ENCODE data around the gene CHRM2.

Gene CHRM2

GRCh38 chr7:137036768-137037167 is 168.3 kb downstream of the CHRM2 start:
- no peaks in the 10 kb centered on the region for H3K9me3 ChIP-seq (ENCODE audit: low read length)
- H3K9ac ChIP-seq (ENCODE audit: low read length), result no peak overlapping the region
- H3K27me3 ChIP-seq (ENCODE audit: control insufficient read depth in 1 of 2, insufficient read depth in 2 of 2, low read length in 2 of 2), result no peaks in the 10 kb centered on the region
- no peak overlapping the region for H3K4me3 ChIP-seq (ENCODE audit: low read depth in 1 of 2, low read length in 2 of 2)
- no peaks in the 10 kb centered on the region for H3K36me3 ChIP-seq (ENCODE audit: insufficient read depth, low read length)
- no peaks in the 10 kb centered on the region for H3K4me1 ChIP-seq (ENCODE audit: insufficient read depth, low read length)
- H3K27ac ChIP-seq (ENCODE audit: low read depth, low read length), result no peak overlapping the region

- Histone ChIP-seq H3K36me3 (ENCODE audit: insufficient read depth, low read length) (no peaks in the 10 kb centered on the region), H3K4me1 (ENCODE audit: insufficient read depth, low read length) (no peaks in the 10 kb centered on the region), H3K27me3 (ENCODE audit: control insufficient read depth in 1 of 2, insufficient read depth in 2 of 2, low read length in 2 of 2) (no peaks in the 10 kb centered on the region), H3K4me3 (ENCODE audit: low read depth in 1 of 2, low read length in 2 of 2) (no peak overlapping the region), H3K9me3 (ENCODE audit: low read length) (no peaks in the 10 kb centered on the region), H3K9ac (ENCODE audit: low read length) (no peak overlapping the region), H3K27ac (ENCODE audit: low read depth, low read length) (no peak overlapping the region)
Observed at GRCh38 chr7:137038706-137039105, 170.3 kb downstream of the CHRM2 start.

DNA sequence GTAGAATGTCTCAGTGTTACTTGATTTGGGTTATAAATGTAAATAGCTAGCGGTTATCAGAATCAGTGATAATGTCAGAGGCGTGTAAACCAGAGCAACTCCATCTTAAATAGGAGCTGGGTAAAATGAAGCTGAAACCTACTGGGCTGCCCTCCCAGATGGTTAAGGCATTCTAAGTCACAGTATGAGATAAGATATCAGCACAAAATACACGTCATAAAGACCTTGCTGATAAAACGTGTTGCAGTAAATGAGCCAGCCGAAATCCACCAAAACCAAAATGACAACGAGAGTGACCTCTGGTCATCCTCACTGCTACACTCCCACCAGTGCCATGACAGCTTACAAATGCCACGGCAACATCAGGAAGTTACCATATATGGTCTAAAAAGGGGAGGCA is 172.3 kb downstream of the CHRM2 start:
- Histone ChIP-seq H3K4me3 (ENCODE audit: low read depth in 1 of 2, low read length in 2 of 2) (no peak overlapping the region), H3K4me1 (ENCODE audit: insufficient read depth, low read length) (no peaks in the 10 kb centered on the region), H3K27ac (ENCODE audit: low read depth, low read length) (no peak overlapping the region), H3K27me3 (ENCODE audit: control insufficient read depth in 1 of 2, insufficient read depth in 2 of 2, low read length in 2 of 2) (no peaks in the 10 kb centered on the region), H3K9ac (ENCODE audit: low read length) (no peak overlapping the region), H3K9me3 (ENCODE audit: low read length) (no peaks in the 10 kb centered on the region), H3K36me3 (ENCODE audit: insufficient read depth, low read length) (no peaks in the 10 kb centered on the region)

- no peak overlapping the region for H3K4me3 ChIP-seq (ENCODE audit: low read depth in 1 of 2, low read length in 2 of 2)
- no peaks in the 10 kb centered on the region for H3K36me3 ChIP-seq (ENCODE audit: insufficient read depth, low read length)
- no peaks in the 10 kb centered on the region for H3K9me3 ChIP-seq (ENCODE audit: low read length)
- no peak overlapping the region for H3K9ac ChIP-seq (ENCODE audit: low read length)
- no peak overlapping the region for H3K27ac ChIP-seq (ENCODE audit: low read depth, low read length)
- H3K27me3 ChIP-seq (ENCODE audit: control insufficient read depth in 1 of 2, insufficient read depth in 2 of 2, low read length in 2 of 2), result no peaks in the 10 kb centered on the region
- H3K4me1 ChIP-seq (ENCODE audit: insufficient read depth, low read length), result no peaks in the 10 kb centered on the region
Observed at GRCh38 chr7:137045573-137045972, 177.1 kb downstream of the CHRM2 start.

GRCh38 chr7:137069249-137069963 is 201.0 kb downstream of the CHRM2 start:
- Histone ChIP-seq H3K36me3 (ENCODE audit: insufficient read depth, low read length) (no peaks in the 10 kb centered on the region), H3K9me3 (ENCODE audit: low read length) (no peaks in the 10 kb centered on the region), H3K9ac (ENCODE audit: low read length) (no peak overlapping the region), H3K27me3 (ENCODE audit: control insufficient read depth in 1 of 2, insufficient read depth in 2 of 2, low read length in 2 of 2) (no peaks in the 10 kb centered on the region), H3K27ac (ENCODE audit: low read depth, low read length) (no peak overlapping the region), H3K4me3 (ENCODE audit: low read depth in 1 of 2, low read length in 2 of 2) (no peak overlapping the region), H3K4me1 (ENCODE audit: insufficient read depth, low read length) (no peaks in the 10 kb centered on the region)
